Activated naive CD4-positive, alpha-beta T cell treated with anti-CD3 and anti-CD28 coated beads, Interleukin-2, amount 50 U/mL, for 72 hours (primary cell): ENCODE measurements around the gene ANO2. TPM values are rescaled to one million over a fixed set of nuclear protein-coding genes. Genes with fewer than 3 reads are reported as not detected.

Source experiments
- ATAC-seq, 2 donors: fragments of 150-1000 bp; cut with Tn5 transposase; 2 replicates each; pipeline ENCODE4 v1.10.0; 2021; ENCODE audit warnings: mild to moderate bottlenecking in 2 of 2, moderate library complexity in 2 of 2
- DNase-seq, 2 donors: peaks; one replicate each; pipeline ENCODE4 v3.0.0; 2021 to 2022; ENCODE audit warnings: low spot score in 2 of 2
- H3K27ac Mint-ChIP-seq, 2 donors: one replicate each; pipeline ENCODE4 v1.8.0; 2022; ENCODE audit warnings: mild to moderate bottlenecking in 2 of 2, mixed read lengths in 2 of 2
- H3K36me3 Mint-ChIP-seq, 2 donors: one replicate each; pipeline ENCODE4 v1.8.0; 2022; ENCODE audit warnings: mixed read lengths in 2 of 2
- H3K9me3 Mint-ChIP-seq, 2 donors: one replicate each; pipeline ENCODE4 v1.8.0; 2022; ENCODE audit warnings: mixed read lengths in 2 of 2
- total RNA-seq, 2 donors: library from RNA; stranded (reverse); gene quantifications; one replicate each; pipeline ENCODE4 v1.2.3, GENCODE V29; 2022

The ANO2 gene
- total RNA-seq, 2 donors from 2014 or later = not detected

- no peaks in the 10 kb centered on the region for H3K36me3 Mint-ChIP-seq
- no peaks in the 10 kb centered on the region for H3K9me3 Mint-ChIP-seq
- H3K27ac Mint-ChIP-seq = no peak overlapping the region
- no peak for ATAC-seq
- no peak for DNase-seq
These were observed 430.5 kb downstream of the ANO2 start for GRCh38 chr12:5514545-5514944.

DNA sequence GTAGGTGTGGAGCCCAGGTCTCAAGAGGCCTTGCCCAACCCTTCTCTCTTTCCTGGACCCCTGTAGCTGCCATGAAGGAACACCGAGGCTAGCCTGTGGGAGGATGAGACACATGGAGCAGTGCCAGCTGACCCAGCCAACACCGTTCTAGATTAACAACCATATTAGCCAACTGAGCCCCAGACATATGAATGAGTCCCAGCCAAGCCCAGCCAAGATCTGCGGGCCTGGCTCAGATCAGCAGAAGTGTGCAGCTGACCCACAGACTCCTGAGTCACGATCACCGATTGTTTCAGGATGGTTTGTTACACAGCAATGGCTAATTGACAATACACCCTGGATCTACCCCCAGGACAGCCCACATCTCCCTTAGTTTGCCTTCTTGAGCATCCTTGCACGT is 431.0 kb downstream of the ANO2 start:
- Mint-ChIP-seq H3K27ac (no peak overlapping the region), H3K36me3 (no peaks in the 10 kb centered on the region), H3K9me3 (no peaks in the 10 kb centered on the region)
- no peak for DNase-seq
- ATAC-seq = no peak

DNA sequence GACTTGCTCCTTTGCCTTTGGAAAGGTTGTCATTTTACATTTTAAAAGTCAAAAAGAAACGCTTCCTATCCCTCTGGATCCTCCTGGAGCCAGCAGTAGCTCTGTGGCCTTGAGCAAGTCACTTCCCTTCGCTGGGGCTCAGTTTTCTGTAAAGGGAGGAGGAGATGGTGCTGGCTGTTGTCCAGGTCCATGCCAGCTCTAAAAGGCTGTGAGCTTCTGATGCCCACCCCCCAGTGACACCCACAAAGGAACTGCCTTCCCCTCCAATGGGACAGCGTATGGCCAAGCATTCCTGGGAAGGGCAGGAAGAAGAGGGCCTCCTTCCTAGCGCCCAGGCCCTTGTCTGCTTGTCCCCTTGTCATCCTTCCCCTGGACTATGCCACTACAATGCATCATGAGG is 431.7 kb downstream of the ANO2 start:
- H3K36me3 Mint-ChIP-seq = no peaks in the 10 kb centered on the region
- no peak overlapping the region for H3K27ac Mint-ChIP-seq
- H3K9me3 Mint-ChIP-seq = no peaks in the 10 kb centered on the region
- ATAC-seq (no peak), DNase-seq (no peak)

Other genes starting within 250 kb of the ANO2 start
- under 1 TPM in 1 of 2 donors, not detected in 1; 0.12 TPM for gene VWF, start 179.4 kb upstream of the ANO2 start, total RNA-seq